ENCODE results near the gene PRDM13. TPM values are rescaled to one million over a fixed set of nuclear protein-coding genes. Genes with fewer than 3 reads are reported as not detected.
A peak's percentile ranks its signal among the peaks of the same experiment; 100 is the strongest.

The PRDM13 gene
- total RNA-seq, 5 donors from 2014 or later (not counting 1 experiment from before 2014, with no cell fraction given) = not detected

DNA sequence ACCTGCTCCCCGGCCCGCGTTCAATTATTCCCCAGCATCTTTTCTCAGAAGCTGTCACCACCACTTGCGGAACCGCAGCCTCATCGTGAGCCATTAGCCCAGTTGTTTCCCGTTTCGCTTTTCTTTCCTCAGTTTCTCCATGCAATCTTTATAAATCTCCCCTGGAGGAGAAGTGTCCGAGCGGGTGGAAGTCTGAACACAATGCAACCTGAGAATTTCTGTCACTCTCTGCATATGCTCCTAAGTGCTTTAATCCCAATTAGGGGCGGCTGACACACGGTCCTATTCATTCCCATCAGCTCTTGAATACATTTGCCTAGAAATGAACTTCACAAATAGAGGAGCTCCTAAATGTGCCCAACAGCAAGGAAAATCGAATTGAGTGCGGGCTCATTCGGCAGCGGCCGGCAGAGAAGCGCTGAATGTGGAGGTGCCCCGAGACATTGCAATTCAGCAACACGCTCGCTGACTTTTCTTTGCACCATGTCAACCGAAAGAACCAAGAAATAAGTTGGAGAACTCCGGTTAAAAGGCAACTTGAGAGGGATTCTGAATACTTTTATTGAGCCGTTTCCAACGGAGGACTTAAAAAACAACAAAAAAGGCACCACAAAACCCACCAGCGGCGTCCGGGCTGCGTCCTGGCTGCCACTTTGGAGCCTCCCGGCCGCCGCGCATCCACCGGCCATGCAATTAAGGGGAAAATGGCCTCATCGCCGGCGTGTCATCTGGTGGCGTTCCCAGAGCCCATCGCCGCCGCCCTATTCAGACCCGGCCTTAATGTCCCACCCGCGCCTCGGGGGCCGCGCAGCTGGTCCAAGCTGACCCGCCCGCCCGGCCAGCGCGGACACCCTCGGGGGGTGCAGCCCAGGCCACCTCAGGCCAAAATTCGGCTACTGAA lies 3.9 kb upstream of the PRDM13 start:
- H3K4me1 ChIP-seq (ENCODE audit: control insufficient read depth in 1 of 2, extremely low read depth in 1 of 2, insufficient read depth in 2 of 2, low read length in 2 of 2) = peaks cover 12 to 45% of the 10 kb centered on the region in 2 experiments
- no peaks in the 10 kb centered on the region for H3K36me3 ChIP-seq (ENCODE audit: control insufficient read depth in 2 of 2, extremely low read depth in 1 of 2, insufficient read depth in 1 of 2, low read length in 1 of 2)
- peak in 2 of 4 experiments; percentile 19 to 26 for ATAC-seq (replicated peaks in 1 of 4)
- Mint-ChIP-seq H3K4me1 (peaks cover 32 to 39% (median 33%) of the 10 kb centered on the region in 3 donors), H3K27ac (peak overlapping the region in 1 of 2 donors; percentile 32), H3K27me3 (peaks cover 60 to 91% of the 10 kb centered on the region in 2 donors), H3K9me3 (no peaks in the 10 kb centered on the region), H3K4me3 (peak overlapping the region; percentile 50 to 79 (median 54)), H3K36me3 (no peaks in the 10 kb centered on the region)
- CTCF ChIA-PET = interaction anchor here in 1 of 2 donors (1.3 kb wide), 1 partner anchor 9 kb away, joined by 3 read pairs; no protein-coding TSS in a partner anchor
- no peaks in the 10 kb centered on the region for H3K9me3 ChIP-seq
- H3K4me3 ChIP-seq (ENCODE audit: control insufficient read depth in 1 of 2, extremely low read depth in 1 of 2, low read length in 1 of 2) = peak overlapping the region in 1 of 2 donors; percentile 83
- H3K27ac ChIP-seq (ENCODE audit: low read length) = no peak overlapping the region
- H3K27me3 ChIP-seq (replicated peaks in 1 of 2; ENCODE audit: control insufficient read depth in 2 of 2, extremely low read depth in 1 of 2, insufficient read depth in 2 of 2, low read length in 1 of 2) = peaks cover 46 to 63% of the 10 kb centered on the region in 2 experiments
- no peak for DNase-seq
- POLR2A ChIA-PET = no interaction called here
- WGBS (ENCODE audit: insufficient coverage) = 4% methylated on average over 34 of the region's 54 CpGs

DNA sequence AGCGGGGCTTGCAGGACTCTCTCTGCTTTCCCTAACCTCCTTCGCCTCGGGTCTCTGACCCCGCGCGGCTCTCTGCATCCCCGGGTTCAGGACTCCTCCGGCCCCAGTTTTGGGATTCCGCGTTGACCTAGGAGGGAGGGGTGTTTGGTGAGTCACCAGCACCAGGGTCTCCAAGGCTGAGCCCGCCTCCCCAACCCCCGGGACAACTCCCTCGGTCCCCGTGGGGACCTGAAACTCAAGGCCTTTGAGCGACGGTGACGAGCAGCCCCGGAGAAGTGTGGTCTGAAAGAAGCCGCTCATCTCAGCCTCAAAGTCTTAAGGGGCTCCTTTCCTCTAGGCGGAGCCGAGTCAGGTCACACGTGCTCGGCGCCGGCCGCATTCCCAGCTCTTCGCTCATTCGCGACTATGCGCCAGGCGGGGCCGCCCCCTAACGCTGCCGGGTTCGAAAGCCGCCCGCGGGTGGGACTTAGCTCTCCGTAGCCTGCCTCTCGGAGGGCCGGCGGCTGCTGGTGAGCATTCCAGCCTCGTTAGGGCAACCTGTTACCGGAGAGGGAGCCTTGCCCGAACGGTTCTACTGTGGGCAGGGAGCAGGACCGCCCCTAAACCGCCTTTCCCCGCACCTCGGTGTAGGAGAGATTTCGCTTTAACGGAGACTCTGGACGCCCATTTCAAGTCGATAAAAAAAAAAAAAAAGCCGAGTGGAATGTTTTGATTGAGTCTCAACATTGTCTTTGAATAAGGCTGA lies 3.0 kb upstream of the PRDM13 start:
- peaks cover 50 to 71% of the 10 kb centered on the region in 2 experiments for H3K27me3 ChIP-seq (replicated peaks in 1 of 2; ENCODE audit: control insufficient read depth in 2 of 2, extremely low read depth in 1 of 2, insufficient read depth in 2 of 2, low read length in 1 of 2)

DNA sequence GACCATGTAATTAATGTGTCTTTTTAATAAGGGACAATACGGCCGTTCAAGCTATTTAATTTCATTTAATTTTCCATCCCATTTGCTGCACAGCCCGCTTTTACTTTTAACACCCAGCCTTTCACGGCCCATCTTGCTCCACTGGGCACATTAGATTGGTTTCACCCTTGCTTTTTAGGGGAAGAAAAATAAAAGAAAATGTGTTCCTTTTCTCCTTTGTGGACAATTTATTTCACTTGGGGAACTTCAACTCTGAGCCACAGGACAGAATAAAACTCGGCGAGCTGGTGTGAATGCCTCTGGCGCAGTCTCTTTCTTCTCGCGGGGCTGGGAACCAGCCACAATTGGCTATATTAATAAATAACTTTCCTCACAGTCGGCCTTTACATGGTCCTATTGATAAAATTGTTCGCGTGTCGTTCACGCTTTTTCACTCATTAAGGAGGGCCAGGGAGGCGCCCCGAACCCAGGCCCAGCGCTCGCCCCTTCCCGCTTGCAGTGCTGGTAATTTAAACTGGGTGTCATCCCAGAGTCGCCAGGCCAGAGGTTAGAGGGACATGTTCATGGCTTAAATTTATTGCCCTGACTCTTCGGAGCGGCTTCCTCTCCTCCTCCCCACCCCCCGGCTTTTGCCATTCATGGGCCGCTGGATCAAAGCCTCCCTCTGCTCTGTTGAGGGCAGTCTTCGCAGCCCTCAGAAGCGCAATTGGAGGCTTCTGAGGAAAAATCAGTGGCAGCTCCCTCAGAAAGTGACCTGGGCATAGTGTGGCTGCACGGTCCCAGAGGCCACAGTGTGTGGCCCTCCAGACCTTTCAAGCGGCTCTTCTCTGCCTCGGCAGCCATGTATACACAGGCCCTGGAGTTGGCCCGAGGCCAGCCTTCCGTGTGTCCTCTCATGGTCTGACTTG lies 2.2 kb upstream of the PRDM13 start:
- Mint-ChIP-seq H3K36me3 (no peaks in the 10 kb centered on the region), H3K27me3 (peaks cover 60 to 92% of the 10 kb centered on the region in 2 donors), H3K4me3 (peak overlapping the region; percentile 51 to 79 (median 64)), H3K9me3 (peaks cover 0 to 6% (median 0%) of the 10 kb centered on the region in 3 donors), H3K27ac (peak overlapping the region in 1 of 2 donors; percentile 43), H3K4me1 (peaks cover 36 to 44% (median 38%) of the 10 kb centered on the region in 3 donors)
- DNase-seq (no peak), ATAC-seq (replicated peaks in 1 of 4) (no peak)
- Histone ChIP-seq H3K4me1 (ENCODE audit: control insufficient read depth in 1 of 2, extremely low read depth in 1 of 2, insufficient read depth in 2 of 2, low read length in 2 of 2) (peaks cover 12 to 51% of the 10 kb centered on the region in 2 experiments), H3K27me3 (replicated peaks in 1 of 2; ENCODE audit: control insufficient read depth in 2 of 2, extremely low read depth in 1 of 2, insufficient read depth in 2 of 2, low read length in 1 of 2) (peaks cover 54 to 78% of the 10 kb centered on the region in 2 experiments), H3K9me3 (no peaks in the 10 kb centered on the region), H3K36me3 (ENCODE audit: control insufficient read depth in 2 of 2, extremely low read depth in 1 of 2, insufficient read depth in 1 of 2, low read length in 1 of 2) (no peaks in the 10 kb centered on the region), H3K27ac (ENCODE audit: low read length) (no peak overlapping the region), H3K4me3 (ENCODE audit: control insufficient read depth in 1 of 2, extremely low read depth in 1 of 2, low read length in 1 of 2) (peak overlapping the region; percentile 41 to 83)
- ChIA-PET CTCF (interaction anchor here in 1 of 2 donors (0.7 kb wide), 1 partner anchor 14 kb away, joined by 3 read pairs; no protein-coding TSS in a partner anchor), POLR2A (no interaction called here)
- 20% methylated on average over 11 of the region's 31 CpGs for WGBS (ENCODE audit: insufficient coverage)

More for the DNA sequence above, 3.0 kb upstream of the PRDM13 start:
- ATAC-seq (replicated peaks in 1 of 4) (peak; percentile 27 to 59 (median 40)), DNase-seq (peak in 1 of 35 experiments; percentile 43)
- Mint-ChIP-seq H3K27me3 (peaks cover 60 to 92% of the 10 kb centered on the region in 2 donors), H3K4me1 (peaks cover 33 to 39% (median 34%) of the 10 kb centered on the region in 3 donors), H3K36me3 (no peaks in the 10 kb centered on the region), H3K4me3 (peak overlapping the region; percentile 51 to 79 (median 64)), H3K9me3 (no peaks in the 10 kb centered on the region), H3K27ac (peak overlapping the region in 1 of 2 donors; percentile 15)
- Histone ChIP-seq H3K4me3 (ENCODE audit: control insufficient read depth in 1 of 2, extremely low read depth in 1 of 2, low read length in 1 of 2) (peak overlapping the region; percentile 41 to 83), H3K4me1 (ENCODE audit: control insufficient read depth in 1 of 2, extremely low read depth in 1 of 2, insufficient read depth in 2 of 2, low read length in 2 of 2) (peaks cover 12 to 50% of the 10 kb centered on the region in 2 experiments), H3K27ac (ENCODE audit: low read length) (no peak overlapping the region), H3K36me3 (ENCODE audit: control insufficient read depth in 2 of 2, extremely low read depth in 1 of 2, insufficient read depth in 1 of 2, low read length in 1 of 2) (no peaks in the 10 kb centered on the region), H3K9me3 (no peaks in the 10 kb centered on the region)
- ChIA-PET CTCF (interaction anchor here in 1 of 2 donors (0.7 kb wide), 1 partner anchor 13 kb away, joined by 3 read pairs; no protein-coding TSS in a partner anchor), POLR2A (no interaction called here)
- WGBS (ENCODE audit: insufficient coverage) = 3% methylated on average over 47 of the region's 55 CpGs

DNA sequence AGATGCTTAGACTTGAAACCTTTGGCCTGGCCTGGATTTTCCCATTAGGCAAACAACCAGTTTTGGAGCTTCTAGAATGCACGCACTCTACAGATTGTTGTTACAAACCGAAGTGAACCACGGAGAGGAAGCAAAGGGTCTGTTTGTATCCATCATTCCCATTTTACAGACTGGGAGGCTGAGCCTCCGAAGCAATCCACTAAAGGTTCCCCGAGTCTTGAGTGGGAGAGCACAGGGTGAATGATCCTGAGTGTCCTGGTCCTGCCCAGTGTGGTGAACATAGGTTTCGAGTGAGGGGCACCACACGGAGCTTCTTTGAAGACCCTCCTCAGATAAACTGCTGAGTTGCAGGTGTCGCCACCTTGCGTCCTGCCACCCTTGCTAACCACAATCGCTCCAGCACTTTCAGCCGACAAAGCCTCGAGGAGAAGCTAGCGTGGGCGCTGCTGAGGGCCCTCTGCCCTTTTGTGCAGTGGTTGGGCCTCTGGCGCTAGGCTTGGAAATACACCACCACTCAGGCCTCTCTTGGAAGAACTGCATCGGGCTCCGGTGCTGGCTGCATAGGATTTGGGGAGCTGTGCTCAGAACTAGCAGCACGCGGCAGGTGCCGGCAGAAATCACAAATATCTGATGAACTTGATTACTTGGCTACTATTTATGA lies 1.4 kb upstream of the PRDM13 start:
- H3K4me1 Mint-ChIP-seq = peaks cover 40 to 49% (median 43%) of the 10 kb centered on the region in 3 donors
- whole genome bisulfite sequencing (ENCODE audit: insufficient coverage) = 22% methylated on average over 12 of the region's 20 CpGs
- H3K27ac Mint-ChIP-seq = peak overlapping the region in 1 of 2 donors; percentile 10

DNA sequence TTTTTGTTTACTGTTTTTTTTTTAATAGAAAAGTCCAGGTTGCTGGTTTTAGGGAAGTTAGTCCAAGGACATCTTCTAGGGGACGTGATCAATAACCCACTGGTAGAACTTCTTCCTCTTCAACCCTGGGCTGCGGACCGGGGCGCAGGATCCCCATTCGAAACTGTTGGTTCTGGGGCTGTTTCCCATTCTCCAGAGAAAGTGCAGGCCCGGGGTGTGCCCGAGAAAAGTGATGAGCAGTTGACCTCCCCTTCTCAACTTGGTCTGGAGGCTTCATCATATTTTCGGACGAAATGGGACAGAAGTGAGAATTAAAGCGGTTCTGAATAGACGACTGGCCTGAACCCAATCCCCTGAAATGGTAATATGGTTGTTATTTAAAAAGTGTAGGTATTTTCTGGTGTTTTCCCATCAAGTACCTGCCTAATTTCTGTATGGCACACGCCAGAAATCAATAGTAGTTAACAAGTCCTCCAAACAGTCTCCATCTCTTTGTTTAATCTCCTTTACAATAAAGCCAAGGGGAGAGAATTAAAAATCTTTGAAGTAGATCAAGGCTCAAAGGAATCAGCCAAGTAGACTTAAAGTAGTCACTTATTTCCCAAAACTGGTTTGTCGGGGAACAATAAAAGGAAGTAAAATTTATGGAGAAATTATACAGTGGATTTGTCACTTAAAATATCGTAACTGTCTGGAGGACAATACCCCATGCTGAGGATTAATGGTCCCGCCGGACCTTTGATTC lies 550 bp upstream of the PRDM13 start:
- Histone ChIP-seq H3K9me3 (no peaks in the 10 kb centered on the region), H3K27me3 (replicated peaks in 1 of 2; ENCODE audit: control insufficient read depth in 2 of 2, extremely low read depth in 1 of 2, insufficient read depth in 2 of 2, low read length in 1 of 2) (peaks cover 52 to 78% of the 10 kb centered on the region in 2 experiments), H3K36me3 (ENCODE audit: control insufficient read depth in 2 of 2, extremely low read depth in 1 of 2, insufficient read depth in 1 of 2, low read length in 1 of 2) (no peaks in the 10 kb centered on the region), H3K4me3 (ENCODE audit: control insufficient read depth in 1 of 2, extremely low read depth in 1 of 2, low read length in 1 of 2) (no peak overlapping the region), H3K4me1 (ENCODE audit: control insufficient read depth in 1 of 2, extremely low read depth in 1 of 2, insufficient read depth in 2 of 2, low read length in 2 of 2) (peaks cover 21 to 51% of the 10 kb centered on the region in 2 experiments), H3K27ac (ENCODE audit: low read length) (no peak overlapping the region)
- Mint-ChIP-seq H3K27ac (peak overlapping the region in 1 of 2 donors; percentile 58), H3K4me1 (peaks cover 45 to 56% (median 52%) of the 10 kb centered on the region in 3 donors), H3K4me3 (no peak overlapping the region), H3K27me3 (peaks cover 63 to 93% of the 10 kb centered on the region in 2 donors), H3K9me3 (peaks cover 0 to 10% (median 0%) of the 10 kb centered on the region in 3 donors), H3K36me3 (no peaks in the 10 kb centered on the region)
- ATAC-seq (replicated peaks in 1 of 4) = no peak
- CTCF ChIA-PET = interaction anchor here (0.6 kb wide), 2 partner anchors 387 to 857 kb away, joined by 3 to 5 read pairs; no protein-coding TSS in a partner anchor
- no peak for DNase-seq
- 33% methylated on average over 3 of the region's 16 CpGs for WGBS (ENCODE audit: insufficient coverage)
- POLR2A ChIA-PET = interaction anchor here in 1 of 2 donors (0.7 kb wide), 1 partner anchor 747 kb away, joined by 3 read pairs; no protein-coding TSS in a partner anchor

More for the DNA sequence above, 1.4 kb upstream of the PRDM13 start:
- Mint-ChIP-seq H3K36me3 (no peaks in the 10 kb centered on the region), H3K27me3 (peaks cover 60 to 91% of the 10 kb centered on the region in 2 donors), H3K9me3 (peaks cover 0 to 10% (median 0%) of the 10 kb centered on the region in 3 donors), H3K4me3 (peak overlapping the region in 1 of 3 donors; percentile 79)
- H3K36me3 ChIP-seq (ENCODE audit: control insufficient read depth in 2 of 2, extremely low read depth in 1 of 2, insufficient read depth in 1 of 2, low read length in 1 of 2) = no peaks in the 10 kb centered on the region
- POLR2A ChIA-PET = interaction anchor here in 1 of 2 donors (0.7 kb wide), 1 partner anchor 746 kb away, joined by 3 read pairs; no protein-coding TSS in a partner anchor
- H3K27ac ChIP-seq (ENCODE audit: low read length) = no peak overlapping the region
- DNase-seq (no peak), ATAC-seq (replicated peaks in 1 of 4) (no peak)
- H3K4me1 ChIP-seq (ENCODE audit: control insufficient read depth in 1 of 2, extremely low read depth in 1 of 2, insufficient read depth in 2 of 2, low read length in 2 of 2) = peaks cover 17 to 51% of the 10 kb centered on the region in 2 experiments
- no peaks in the 10 kb centered on the region for H3K9me3 ChIP-seq
- peaks cover 54 to 78% of the 10 kb centered on the region in 2 experiments for H3K27me3 ChIP-seq (replicated peaks in 1 of 2; ENCODE audit: control insufficient read depth in 2 of 2, extremely low read depth in 1 of 2, insufficient read depth in 2 of 2, low read length in 1 of 2)
- H3K4me3 ChIP-seq (ENCODE audit: control insufficient read depth in 1 of 2, extremely low read depth in 1 of 2, low read length in 1 of 2) = peak overlapping the region in 1 of 2 donors; percentile 44
- CTCF ChIA-PET = interaction anchor here in 1 of 2 donors (0.6 kb wide), 1 partner anchor 858 kb away, joined by 3 read pairs; no protein-coding TSS in a partner anchor
